GM18511 (cell line): ENCODE results near the gene B3GAT1.

Experiments used
- ATAC-seq: cut with Tn5 transposase; IDR thresholded peaks from one replicate; pipeline ENCODE4 v1.9.1; 2021; ENCODE audit warnings: mild to moderate bottlenecking, moderate library complexity; ENCODE audit not compliant: unreplicated experiment

B3GAT1 gene

GRCh38 chr11:134374891-134375550 is 37.0 kb downstream of the B3GAT1 start:
- ATAC-seq: no peak

- no peak for ATAC-seq
Measured at GRCh38 chr11:134374171-134374570, 37.9 kb downstream of the B3GAT1 start.

- no peak for ATAC-seq
Measured at GRCh38 chr11:134373591-134374052, 38.4 kb downstream of the B3GAT1 start.

DNA sequence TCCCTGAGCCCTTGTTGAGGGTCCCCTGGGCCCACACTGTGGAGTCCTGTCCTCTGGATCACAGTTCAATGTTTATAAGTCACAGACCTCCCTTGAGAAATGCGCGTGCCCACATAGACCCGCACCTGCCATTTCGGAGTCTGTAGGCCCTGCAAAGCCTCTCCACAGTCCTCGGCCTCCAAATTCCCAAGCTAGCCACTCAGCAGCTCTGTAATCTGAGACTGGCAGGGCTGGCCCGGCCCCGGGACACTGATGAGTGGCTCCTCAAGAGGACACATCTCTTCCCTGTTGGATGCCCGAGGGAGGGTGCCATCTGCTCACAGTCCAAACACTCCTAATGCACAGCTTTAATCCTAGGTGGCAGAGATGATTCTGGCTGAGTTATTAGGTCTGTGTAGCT is 39.1 kb downstream of the B3GAT1 start:
- ATAC-seq: no peak

DNA sequence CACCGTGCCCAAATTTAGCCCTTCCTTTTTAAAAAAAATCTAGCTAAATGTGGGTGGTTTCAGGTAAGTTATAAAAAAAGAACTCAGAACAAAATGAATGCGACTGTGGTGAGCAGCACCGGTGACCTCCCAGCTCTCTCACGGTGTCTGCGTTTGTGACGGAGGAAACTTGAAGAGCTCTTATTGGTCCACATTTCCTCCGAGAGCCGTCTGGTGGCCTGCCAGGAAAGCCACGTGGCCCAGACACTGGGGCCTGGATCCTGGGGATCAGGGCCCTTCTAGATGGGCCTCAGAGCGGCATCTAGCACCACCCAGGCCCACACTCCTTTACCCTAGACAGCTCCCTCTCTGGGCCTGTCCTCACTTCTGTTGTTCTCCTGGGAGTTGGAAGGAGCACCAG is 39.5 kb downstream of the B3GAT1 start:
- no peak for ATAC-seq

- ATAC-seq: no peak
Measured at GRCh38 chr11:134371436-134372185, 40.4 kb downstream of the B3GAT1 start.

- ATAC-seq: no peak
Measured at GRCh38 chr11:134370526-134371435, 41.3 kb downstream of the B3GAT1 start.

DNA sequence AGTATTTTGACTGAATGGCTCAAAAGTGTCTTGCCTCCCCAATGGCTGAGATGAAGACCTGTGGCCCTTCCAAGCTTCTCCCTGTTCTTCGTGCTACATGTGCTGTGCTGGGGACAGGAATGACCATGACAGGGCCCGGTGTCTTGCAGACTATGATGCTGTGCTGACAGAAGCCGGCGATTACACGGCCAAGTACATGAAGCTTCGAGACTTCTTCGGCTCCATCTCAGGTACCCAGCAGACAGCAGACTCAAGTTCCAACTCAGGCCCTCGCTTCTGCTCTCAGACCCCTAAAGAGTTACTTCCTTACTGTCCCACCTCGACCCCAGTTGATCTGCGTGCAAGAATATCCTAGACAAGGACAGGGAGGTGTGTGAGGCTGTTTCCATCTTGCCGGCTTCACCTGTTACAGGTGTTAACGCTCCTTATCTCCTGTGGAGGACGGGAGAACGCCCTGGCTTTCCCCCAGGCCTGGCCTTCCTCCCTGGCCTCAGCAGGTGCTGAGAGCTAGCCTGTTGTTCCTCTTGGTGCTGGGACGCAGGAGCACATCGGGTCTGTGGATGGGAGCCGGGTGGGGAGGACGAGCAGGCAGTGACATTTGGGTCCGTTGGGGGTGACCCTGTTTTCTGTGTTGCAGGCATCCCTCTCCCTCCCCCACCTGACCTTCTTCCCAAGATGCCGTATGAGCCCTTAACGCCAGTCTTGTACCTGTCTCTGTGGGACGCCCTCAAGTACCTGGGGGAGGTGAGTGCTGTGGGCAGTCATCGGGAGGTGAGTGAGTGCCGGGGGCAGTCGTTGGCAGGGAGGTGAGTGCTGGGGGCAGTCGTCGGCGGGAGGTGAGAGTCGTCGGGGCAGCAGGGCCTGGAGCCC is 42.2 kb downstream of the B3GAT1 start:
- ATAC-seq: no peak

DNA sequence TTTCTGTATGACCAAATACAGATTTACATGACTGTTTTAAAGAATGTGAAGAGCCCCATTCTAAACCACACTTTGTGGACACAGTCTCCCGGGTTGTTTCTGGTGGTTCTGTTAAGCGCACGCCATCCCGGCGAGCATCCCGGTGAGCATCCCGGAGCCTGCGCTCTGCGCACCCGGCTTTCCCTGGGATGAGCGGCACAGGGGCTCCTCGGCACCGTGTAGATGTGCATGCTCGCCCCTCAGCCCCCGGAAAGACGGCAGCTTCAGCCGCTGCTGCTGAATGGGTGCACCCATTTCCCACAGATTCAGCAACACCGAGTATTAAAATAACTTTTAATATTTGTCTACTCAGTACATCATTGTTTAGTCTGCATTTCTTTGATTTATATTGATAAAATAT is 44.3 kb downstream of the B3GAT1 start:
- no peak for ATAC-seq

GRCh38 chr11:134366254-134366653 is 45.8 kb downstream of the B3GAT1 start:
- no peak for ATAC-seq

DNA sequence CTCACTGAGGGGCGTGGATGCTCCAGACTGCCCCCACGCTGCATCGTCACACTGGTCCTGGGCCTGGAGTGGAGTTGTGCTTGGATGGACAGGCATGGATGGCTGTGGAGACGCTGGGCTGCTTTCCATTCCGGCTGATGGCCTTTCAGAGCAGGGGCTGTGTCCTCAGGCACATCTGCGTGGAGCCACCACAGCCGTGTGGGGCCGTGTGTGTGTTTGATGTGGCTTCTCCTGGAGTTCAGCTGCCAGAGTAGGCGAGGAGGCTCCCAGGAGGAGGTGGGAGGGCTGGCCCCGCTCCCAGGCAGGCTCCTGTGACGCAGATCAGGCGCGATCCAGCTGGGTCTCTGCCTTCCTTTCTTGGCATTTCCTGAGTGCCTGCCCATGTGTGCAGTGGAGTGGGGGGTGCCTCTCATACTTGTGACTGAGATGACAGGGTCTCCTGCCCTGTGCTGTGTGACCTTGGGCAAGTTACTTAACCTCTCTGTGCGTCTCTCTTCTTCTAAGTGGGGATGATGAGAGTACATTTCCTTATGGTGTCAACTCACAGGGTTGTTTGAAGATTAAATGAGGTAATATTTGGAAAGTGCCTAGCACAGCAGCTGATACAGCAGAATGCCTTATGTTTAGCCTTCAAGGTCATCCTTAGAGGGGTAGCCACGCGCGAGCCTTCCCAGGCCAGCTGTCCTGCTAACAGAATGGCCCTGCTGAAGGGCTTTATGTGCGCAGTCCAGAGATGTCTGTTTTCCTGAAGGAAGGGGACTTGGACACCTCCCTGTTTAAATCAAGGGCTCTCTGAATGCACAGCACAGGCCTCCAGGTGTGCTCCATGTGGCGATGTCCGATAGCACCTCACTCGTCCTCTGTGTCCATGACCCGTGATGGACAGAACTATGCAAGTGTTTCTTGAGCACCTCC is 46.8 kb downstream of the B3GAT1 start:
- no peak for ATAC-seq

DNA sequence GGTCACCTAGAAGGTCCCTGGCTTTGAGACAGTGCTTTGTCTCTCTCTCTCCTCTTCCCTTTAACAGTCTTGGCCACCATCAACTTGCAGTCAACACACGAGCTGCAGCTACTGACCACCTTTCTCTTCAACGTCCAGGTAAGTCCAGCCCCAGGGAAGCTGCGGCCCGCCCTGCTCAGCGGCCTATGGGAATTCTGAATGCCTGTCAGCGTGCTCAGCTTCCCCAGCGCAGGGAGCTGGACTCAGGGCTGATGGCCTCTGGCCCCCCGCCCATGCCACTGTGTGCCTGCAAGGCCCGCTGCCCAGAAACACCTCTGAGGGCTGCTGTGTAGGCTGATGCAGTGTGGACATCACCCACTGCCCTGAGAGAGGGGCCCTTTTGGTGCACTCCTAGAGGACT is 47.8 kb downstream of the B3GAT1 start:
- ATAC-seq: no peak

- no peak for ATAC-seq
Measured at GRCh38 chr11:134363592-134363991, 48.5 kb downstream of the B3GAT1 start.

DNA sequence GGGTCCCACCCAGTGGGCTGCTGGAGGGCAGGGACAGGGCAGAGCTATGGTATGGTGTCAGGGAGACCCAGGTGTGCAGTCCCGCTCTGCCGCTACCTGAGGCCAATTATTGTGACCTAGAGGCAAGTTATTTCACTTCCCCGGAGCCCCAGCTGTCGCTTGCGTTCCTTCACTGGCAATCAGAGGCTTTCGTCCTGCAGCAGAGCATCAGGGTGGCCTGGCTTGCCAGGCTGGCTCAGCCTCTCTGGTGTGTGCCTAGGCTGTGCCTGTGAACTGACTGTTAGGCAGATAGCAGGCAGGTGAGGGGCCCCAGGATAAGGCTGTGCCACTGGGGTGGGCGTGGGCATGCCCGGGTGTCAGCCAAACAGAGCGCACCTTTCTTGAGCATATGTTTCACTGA is 48.9 kb downstream of the B3GAT1 start:
- no peak for ATAC-seq

- ATAC-seq: no peak
Measured at GRCh38 chr11:134362192-134362901, 49.7 kb downstream of the B3GAT1 start.

DNA sequence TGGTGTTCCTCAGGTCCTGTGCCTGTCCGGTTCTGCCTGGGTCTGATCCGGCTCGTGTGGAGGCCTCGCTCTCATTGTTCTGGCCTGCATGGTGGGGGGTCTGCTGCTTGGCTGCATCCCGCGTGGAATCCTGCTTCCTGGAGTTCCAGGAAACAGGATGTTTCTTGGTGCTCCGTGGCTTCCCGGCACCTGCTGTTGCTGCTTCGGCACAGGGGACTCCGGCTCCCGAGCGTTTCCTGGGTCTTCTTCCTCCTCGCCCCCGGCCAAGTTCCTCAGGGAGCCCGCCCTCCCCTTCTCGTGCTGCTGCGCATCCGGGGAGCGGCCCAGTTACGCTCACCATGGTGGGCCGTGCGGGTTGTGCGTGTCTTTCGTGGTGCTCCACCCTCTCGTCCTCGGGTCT is 50.4 kb downstream of the B3GAT1 start:
- ATAC-seq: no peak

GRCh38 chr11:134360050-134360835 is 51.8 kb downstream of the B3GAT1 start:
- peak; percentile 86 for ATAC-seq

DNA sequence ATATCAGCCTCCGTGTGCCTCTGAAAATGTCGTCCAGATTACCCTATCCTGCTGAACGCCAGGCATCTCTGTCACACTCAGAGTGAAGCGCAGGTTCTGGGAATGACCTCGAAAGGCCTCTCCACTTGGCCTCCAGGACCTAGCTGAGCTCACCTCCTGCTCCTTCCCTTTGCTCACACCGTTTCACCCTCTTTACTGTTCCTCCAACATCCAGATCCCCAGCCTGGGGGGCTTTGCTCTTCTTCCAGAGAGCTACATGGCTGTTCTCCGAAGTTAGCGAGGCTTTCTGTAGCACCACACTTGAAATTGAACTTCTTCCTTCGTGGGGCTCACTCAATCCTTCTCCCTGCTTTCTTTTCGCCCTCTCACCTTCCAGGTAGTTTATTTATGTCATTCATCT is 52.4 kb downstream of the B3GAT1 start:
- ATAC-seq: no peak
